CD4-positive, CD25-positive, alpha-beta regulatory T cell (primary cell): ENCODE results near the gene POGLUT3. TPM values are rescaled to one million over a fixed set of nuclear protein-coding genes. Genes with fewer than 3 reads are reported as not detected.
A peak's percentile ranks its signal among the peaks of the same experiment; 100 is the strongest.

Experiments used
- ATAC-seq, 2 donors: fragments of 150-1000 bp; cut with Tn5 transposase; one replicate each; pipeline ENCODE4 v1.10.0; 2021; ENCODE audit warnings: low read depth in 2 of 2, moderate number of reproducible peaks in 2 of 2, moderate library complexity in 1 of 2
- DNase-seq, 3 donors: peaks; one replicate each; pipeline versions ENCODE4 v3.0.0 to v3.0.0-alpha.2; 2012 to 2022; ENCODE audit warnings: mixed read lengths in 1 of 3
- H3K27ac ChIP-seq: one replicate; pipeline ENCODE4 v1.7.0; 2013; ENCODE audit warnings: mild to moderate bottlenecking, low read length; ENCODE audit not compliant: insufficient read depth, poor library complexity, severe bottlenecking
- H3K27me3 ChIP-seq: one replicate; pipeline ENCODE4 v1.7.0; 2013; ENCODE audit warnings: low read length; ENCODE audit not compliant: control insufficient read depth, insufficient read depth
- H3K36me3 ChIP-seq: one replicate; pipeline ENCODE4 v1.7.0; 2013; ENCODE audit warnings: mild to moderate bottlenecking, low read length, moderate library complexity; ENCODE audit not compliant: control insufficient read depth, insufficient read depth
- H3K4me1 ChIP-seq: 2 replicates; pipeline ENCODE4 v1.7.0; 2013; ENCODE audit warnings: mild to moderate bottlenecking, low read length; ENCODE audit not compliant: insufficient read depth, control insufficient read depth, poor library complexity, severe bottlenecking
- H3K4me3 ChIP-seq: one replicate; pipeline ENCODE4 v1.7.0; 2013; ENCODE audit warnings: low read depth, mild to moderate bottlenecking, low read length, moderate library complexity
- H3K9me3 ChIP-seq, 2 experiments: 1 replicate in 1 of 2; 2 replicates in 1 of 2; pipeline ENCODE4 v1.7.0; 2013; ENCODE audit warnings: low read length in 2 of 2, mild to moderate bottlenecking in 1 of 2, moderate library complexity in 1 of 2; ENCODE audit not compliant: control insufficient read depth in 2 of 2
- H3K27ac Mint-ChIP-seq, 3 donors: one replicate each; pipeline ENCODE4 v1.8.0; 2020 to 2022; ENCODE audit warnings: mild to moderate bottlenecking in 3 of 3, mixed read lengths in 3 of 3, moderate library complexity in 2 of 3
- H3K27me3 Mint-ChIP-seq: one replicate; pipeline ENCODE4 v1.8.0; 2022; ENCODE audit warnings: mild to moderate bottlenecking, mixed read lengths
- H3K36me3 Mint-ChIP-seq: one replicate; pipeline ENCODE4 v1.8.0; 2020; ENCODE audit warnings: mixed read lengths
- H3K4me1 Mint-ChIP-seq, 4 donors: one replicate each; pipeline ENCODE4 v1.8.0; 2020 to 2022; ENCODE audit warnings: mixed read lengths in 4 of 4, mild to moderate bottlenecking in 1 of 4
- H3K4me3 Mint-ChIP-seq, 4 donors: one replicate each; pipeline ENCODE4 v1.8.0; 2020 to 2022; ENCODE audit warnings: mild to moderate bottlenecking in 4 of 4, mixed read lengths in 4 of 4, moderate library complexity in 3 of 4
- H3K9me3 Mint-ChIP-seq, 7 donors: one replicate each; pipeline ENCODE4 v1.8.0; 2020 to 2022; ENCODE audit warnings: mixed read lengths in 7 of 7, mild to moderate bottlenecking in 3 of 7, moderate library complexity in 2 of 7
- polyA plus RNA-seq, 4 donors: library from polyadenylated mRNA; unstranded; fragments of 300-500 nt; fragmentation: Illumina TruSeq; gene quantifications; one replicate each; pipeline ENCODE4 v1.2.3, GENCODE V29; 2021
- total RNA-seq: library from RNA; stranded (reverse); gene quantifications from one replicate; pipeline ENCODE4 v1.2.3, GENCODE V29; 2022

POGLUT3 gene
- total and polyA plus RNA-seq, 5 donors from 2014 or later: 5.9 to 15.2 (median 6.2) TPM

DNA sequence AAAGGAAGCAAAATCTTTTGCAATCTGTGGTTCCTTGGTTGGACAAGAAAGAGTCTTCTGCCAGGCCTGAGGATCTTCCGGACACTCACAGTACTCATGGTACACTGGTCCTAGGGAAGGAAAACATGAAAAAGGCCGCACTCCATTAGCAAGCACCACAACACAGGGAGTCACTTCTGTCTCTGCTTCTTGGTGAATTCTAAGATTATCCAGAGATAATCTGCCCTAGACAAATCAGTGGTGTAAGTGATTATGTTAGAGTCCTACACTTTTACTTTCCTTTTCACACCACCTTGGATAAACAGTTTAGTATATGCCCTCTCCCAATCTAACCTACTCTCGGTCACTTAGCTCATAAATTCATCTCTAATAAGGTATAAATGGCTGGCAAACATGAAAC, 11.9 kb downstream of the POGLUT3 start:
- no peak for ATAC-seq
- Mint-ChIP-seq H3K36me3 (peaks cover 52% of the 10 kb centered on the region), H3K4me3 (no peak overlapping the region), H3K27me3 (no peaks in the 10 kb centered on the region), H3K4me1 (peaks cover 0 to 10% (median 0%) of the 10 kb centered on the region in 4 donors), H3K9me3 (no peaks in the 10 kb centered on the region), H3K27ac (peak overlapping the region in 1 of 3 donors; percentile 42)
- no peak overlapping the region for H3K27ac ChIP-seq
- peaks cover 37% of the 10 kb centered on the region for H3K36me3 ChIP-seq
- H3K27me3 ChIP-seq: no peaks in the 10 kb centered on the region
- H3K4me1 ChIP-seq: no peaks in the 10 kb centered on the region
- no peak for DNase-seq
- H3K4me3 ChIP-seq: no peak overlapping the region
- no peaks in the 10 kb centered on the region for H3K9me3 ChIP-seq

DNA sequence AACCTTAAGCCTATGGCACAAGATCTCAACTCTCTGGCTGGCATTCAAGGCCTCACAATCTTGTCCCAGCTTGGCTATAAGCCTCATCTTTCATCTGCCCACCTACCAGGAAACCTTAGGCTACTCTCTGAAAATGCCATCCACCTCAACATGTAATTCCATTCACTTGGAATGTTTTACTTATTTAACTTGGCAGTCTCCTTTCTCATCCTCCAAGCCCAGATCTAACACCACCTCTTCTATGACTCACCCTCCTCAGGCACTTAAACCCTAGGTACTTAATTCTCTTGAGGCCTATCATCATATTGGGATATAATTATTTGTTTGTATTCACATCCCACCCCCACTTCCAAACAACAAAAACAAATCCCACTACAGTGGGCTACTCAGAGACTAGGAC, 15.0 kb downstream of the POGLUT3 start:
- Mint-ChIP-seq H3K9me3 (no peaks in the 10 kb centered on the region), H3K4me3 (no peak overlapping the region), H3K4me1 (peaks cover 0 to 6% (median 0%) of the 10 kb centered on the region in 4 donors), H3K27me3 (no peaks in the 10 kb centered on the region), H3K36me3 (peaks cover 47% of the 10 kb centered on the region), H3K27ac (no peak overlapping the region)
- no peaks in the 10 kb centered on the region for H3K4me1 ChIP-seq
- H3K4me3 ChIP-seq: no peak overlapping the region
- H3K36me3 ChIP-seq: peaks cover 32% of the 10 kb centered on the region
- ATAC-seq (no peak), DNase-seq (no peak)
- H3K9me3 ChIP-seq: no peaks in the 10 kb centered on the region
- H3K27me3 ChIP-seq: no peaks in the 10 kb centered on the region
- H3K27ac ChIP-seq: no peak overlapping the region

DNA sequence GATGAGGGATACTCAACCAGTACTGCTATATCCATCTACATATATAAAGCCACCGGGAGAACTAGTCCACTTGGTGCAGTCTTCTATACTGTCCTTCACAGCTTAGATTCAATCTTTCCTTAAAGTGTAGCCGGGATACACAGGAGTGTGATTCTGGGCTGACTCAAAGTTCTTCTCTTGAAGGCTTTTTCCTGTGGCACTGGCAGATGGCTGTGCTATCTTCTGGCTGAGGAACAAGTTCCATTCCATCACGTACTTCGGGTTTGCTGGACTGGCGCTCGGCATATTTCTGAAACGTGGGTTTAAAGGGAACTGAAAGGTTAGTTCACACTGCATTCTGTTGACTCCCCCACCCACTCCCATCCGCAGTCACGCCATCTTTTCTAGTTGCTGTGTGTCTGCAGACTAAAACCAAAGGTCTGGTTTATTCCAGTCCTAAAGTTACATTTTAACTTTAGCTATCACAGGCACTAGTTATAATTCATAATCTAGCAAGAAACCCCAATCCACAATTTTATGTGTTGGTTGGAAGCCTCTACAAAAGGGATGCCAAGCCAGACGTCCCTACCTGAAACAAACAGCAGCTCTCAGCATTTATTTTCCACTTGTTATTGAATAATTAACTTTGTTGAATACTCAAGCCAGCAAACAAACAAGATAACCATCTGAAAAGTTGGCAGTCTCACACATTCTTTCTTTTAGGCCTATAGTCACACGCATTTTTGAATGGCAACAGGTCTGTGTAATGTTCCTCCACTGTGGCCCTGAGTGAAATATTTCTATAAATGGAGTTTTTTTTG, 23.3 kb downstream of the POGLUT3 start:
- Histone ChIP-seq H3K27me3 (no peaks in the 10 kb centered on the region), H3K36me3 (peaks cover 29% of the 10 kb centered on the region), H3K4me1 (no peaks in the 10 kb centered on the region), H3K27ac (no peak overlapping the region), H3K9me3 (no peaks in the 10 kb centered on the region), H3K4me3 (no peak overlapping the region)
- ATAC-seq: no peak
- no peak overlapping the region for H3K27ac Mint-ChIP-seq
- H3K27me3 Mint-ChIP-seq: no peaks in the 10 kb centered on the region
- peaks cover 35% of the 10 kb centered on the region for H3K36me3 Mint-ChIP-seq
- H3K9me3 Mint-ChIP-seq: no peaks in the 10 kb centered on the region
- H3K4me3 Mint-ChIP-seq: no peak overlapping the region
- DNase-seq: no peak
- H3K4me1 Mint-ChIP-seq: no peaks in the 10 kb centered on the region

DNA sequence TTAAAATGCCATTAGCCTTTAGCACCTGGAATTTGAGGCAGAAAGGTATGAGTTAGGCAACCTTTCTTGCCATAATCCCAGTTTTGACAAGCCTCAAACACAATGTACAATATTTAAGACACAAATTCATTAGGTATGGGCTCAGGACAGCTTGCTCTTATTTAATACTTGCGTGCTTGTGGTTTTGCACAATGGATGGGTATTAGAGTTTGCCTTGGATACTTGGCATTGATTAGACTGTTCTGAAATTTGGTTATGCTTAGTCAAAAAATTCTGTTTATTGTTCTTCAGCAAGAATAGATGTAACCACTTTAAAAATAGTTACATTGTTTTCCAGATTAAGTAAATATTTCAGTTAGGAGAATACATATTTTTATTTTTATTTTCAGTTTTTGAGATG, 25.5 kb downstream of the POGLUT3 start:
- H3K9me3 Mint-ChIP-seq: no peaks in the 10 kb centered on the region
- Histone ChIP-seq H3K36me3 (peaks cover 20% of the 10 kb centered on the region), H3K4me1 (no peaks in the 10 kb centered on the region), H3K9me3 (no peaks in the 10 kb centered on the region), H3K27ac (no peak overlapping the region), H3K4me3 (no peak overlapping the region), H3K27me3 (no peaks in the 10 kb centered on the region)
- no peak overlapping the region for H3K27ac Mint-ChIP-seq
- H3K27me3 Mint-ChIP-seq: no peaks in the 10 kb centered on the region
- no peak for ATAC-seq
- H3K4me1 Mint-ChIP-seq: peaks cover 0 to 6% (median under 1%) of the 10 kb centered on the region in 4 donors
- no peak overlapping the region for H3K4me3 Mint-ChIP-seq
- no peak for DNase-seq
- H3K36me3 Mint-ChIP-seq: peaks cover 31% of the 10 kb centered on the region

DNA sequence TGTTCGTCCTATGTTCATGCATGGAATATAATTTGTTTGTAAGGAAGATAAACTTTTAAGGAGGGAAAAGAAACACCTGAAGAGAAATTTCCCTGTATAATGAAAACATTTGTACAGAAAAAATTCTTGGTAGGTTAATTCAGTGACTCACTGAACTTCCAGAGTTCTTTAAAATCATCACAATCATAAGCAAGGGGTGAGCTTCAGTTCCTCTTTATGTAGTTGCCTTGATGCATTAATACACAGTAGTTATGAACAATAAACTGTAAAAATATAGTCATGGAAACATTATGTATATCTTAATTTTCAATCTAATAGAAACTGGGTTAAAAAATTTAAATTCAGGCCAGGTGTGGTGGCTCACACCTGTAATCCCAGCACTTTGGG, 29.7 kb downstream of the POGLUT3 start:
- Mint-ChIP-seq H3K4me3 (peak overlapping the region; percentile 70 to 97 (median 90)), H3K27ac (peak overlapping the region; percentile 66 to 100 (median 99)), H3K9me3 (no peaks in the 10 kb centered on the region), H3K4me1 (peaks cover 0 to 21% (median 10%) of the 10 kb centered on the region in 4 donors), H3K36me3 (peaks cover 6% of the 10 kb centered on the region), H3K27me3 (no peaks in the 10 kb centered on the region)
- ATAC-seq: no peak
- H3K4me3 ChIP-seq: no peak overlapping the region
- DNase-seq: no peak
- H3K36me3 ChIP-seq: no peaks in the 10 kb centered on the region
- H3K27me3 ChIP-seq: no peaks in the 10 kb centered on the region
- no peaks in the 10 kb centered on the region for H3K9me3 ChIP-seq
- H3K27ac ChIP-seq: peak overlapping the region; percentile 98
- peaks cover 9% of the 10 kb centered on the region for H3K4me1 ChIP-seq

DNA sequence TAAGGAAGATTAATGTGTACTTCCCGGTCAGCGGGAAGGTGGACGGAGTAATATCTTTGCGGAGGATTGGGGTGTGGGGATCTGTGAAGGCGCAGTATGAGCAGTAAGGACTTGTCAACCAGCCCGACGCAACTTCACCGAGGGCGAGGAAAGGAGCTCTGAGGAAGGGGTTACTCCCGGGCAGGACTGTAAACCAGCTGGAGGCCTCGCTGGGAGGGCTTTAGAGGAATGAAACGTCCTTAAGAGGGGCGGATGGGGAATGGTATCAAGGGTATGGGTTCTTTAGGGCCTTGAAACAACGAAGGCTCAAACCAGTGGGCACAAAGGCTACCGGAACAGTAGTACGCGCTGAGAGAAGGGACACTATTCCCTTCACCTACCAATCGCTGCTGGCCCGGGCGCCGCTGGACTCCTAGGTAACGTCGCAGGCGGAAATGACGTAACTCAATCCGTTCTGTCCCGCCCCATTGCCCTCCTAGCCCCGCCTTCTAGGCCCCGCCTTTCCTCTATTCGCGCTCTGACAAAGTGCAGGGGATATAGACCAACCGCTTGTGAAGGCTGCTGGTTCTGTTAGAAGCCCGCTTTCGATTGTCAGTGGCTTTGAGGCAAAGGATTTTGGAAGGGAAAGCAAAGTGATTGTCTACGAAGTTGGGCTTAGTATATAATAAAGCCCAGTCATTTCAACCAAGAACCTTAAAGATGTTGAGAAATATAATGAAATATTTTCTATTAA, 30.9 kb downstream of the POGLUT3 start, which contains the start of gene C11orf65:
TSS of gene C11orf65 (minus strand) at position 439 of the 733 bp plus-strand sequence. CDS start 5,970 bp downstream, outside the sequence.
- Mint-ChIP-seq H3K4me3 (peak within 1 kb of the TSS; percentile 96 to 99 (median 98)), H3K4me1 (peaks cover 0 to 21% (median 10%) of the 10 kb centered on the region in 4 donors), H3K36me3 (peaks cover 4% of the 10 kb centered on the region), H3K9me3 (no peaks in the 10 kb centered on the region), H3K27me3 (no peaks in the 10 kb centered on the region), H3K27ac (peak within 1 kb of the TSS; percentile 98 to 100 (median 99))
- peak; percentile 97 to 98 for ATAC-seq
- Histone ChIP-seq H3K36me3 (no peaks in the 10 kb centered on the region), H3K9me3 (no peaks in the 10 kb centered on the region), H3K27me3 (no peaks in the 10 kb centered on the region), H3K4me3 (peak within 1 kb of the TSS; percentile 96), H3K27ac (peak within 1 kb of the TSS; percentile 98), H3K4me1 (peaks cover 9% of the 10 kb centered on the region)
- peak; percentile 90 to 98 (median 97) for DNase-seq

DNA sequence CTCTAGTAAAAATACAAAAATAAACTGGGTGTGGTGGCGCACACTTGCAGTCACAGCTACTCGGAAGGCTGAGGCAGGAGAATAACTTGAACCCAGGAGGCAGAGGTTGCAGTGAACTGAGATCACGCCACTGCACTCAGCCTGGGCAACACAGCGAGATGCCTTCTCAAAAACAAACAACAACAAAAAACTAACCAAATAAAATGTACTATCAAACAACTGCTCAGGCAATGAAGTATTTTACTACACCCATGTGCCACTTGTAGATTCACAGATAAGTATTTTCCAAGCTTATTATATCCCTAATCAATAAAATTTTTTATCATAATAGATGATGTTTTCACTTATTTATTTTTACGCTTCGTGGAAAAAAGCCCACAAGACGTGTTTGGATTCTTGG, 31.8 kb downstream of the POGLUT3 start:
- Histone ChIP-seq H3K9me3 (no peaks in the 10 kb centered on the region), H3K27me3 (no peaks in the 10 kb centered on the region), H3K27ac (peak overlapping the region; percentile 98), H3K36me3 (no peaks in the 10 kb centered on the region), H3K4me1 (peaks cover 9% of the 10 kb centered on the region), H3K4me3 (peak overlapping the region; percentile 96)
- H3K27me3 Mint-ChIP-seq: no peaks in the 10 kb centered on the region
- peaks cover 0 to 21% (median 10%) of the 10 kb centered on the region in 4 donors for H3K4me1 Mint-ChIP-seq
- H3K36me3 Mint-ChIP-seq: peaks cover 4% of the 10 kb centered on the region
- no peak for ATAC-seq
- H3K27ac Mint-ChIP-seq: peak overlapping the region; percentile 98 to 100 (median 99)
- no peak for DNase-seq
- no peaks in the 10 kb centered on the region for H3K9me3 Mint-ChIP-seq
- H3K4me3 Mint-ChIP-seq: peak overlapping the region; percentile 96 to 99 (median 98)
